PC-9 (cell line): ENCODE data around the gene GSTT2B. TPM values are rescaled to one million over a fixed set of nuclear protein-coding genes. Genes with fewer than 3 reads are reported as not detected.
"Not testable (repeated sequence)": the region's sequence is repeated elsewhere in the genome, so short reads cannot be mapped to it uniquely, and the experiment has no call there.

Source experiments
- BruUV-seq: library from RNA; stranded (reverse); fragments of 400-500 nt; replicated peaks from 2 replicates; lab custom pipeline; 2021; lab: Mats Ljungman, UMichigan
- CTCF ChIA-PET: fragments of 300-600 bp; sonication (Branson Sonifier 250); formaldehyde crosslinking; loops from one replicate; lab custom pipeline; 2022; ENCODE audit warnings: antibody characterized with exemption; lab: Charles Lee
- POLR2A ChIA-PET: fragments of 300-600 bp; sonication (Branson Sonifier 250); formaldehyde crosslinking; loops from one replicate; lab custom pipeline; 2022; ENCODE audit warnings: antibody characterized with exemption; ENCODE audit not compliant: unreplicated experiment; lab: Charles Lee
- DNase-seq, 2 experiments: peaks; one replicate each; pipeline versions ENCODE4 v3.0.0 to v3.0.0-alpha.2; 2015 to 2022; ENCODE audit warnings: mixed read lengths in 1 of 2
- H2AFZ ChIP-seq: fragments of 200-600 bp; sonication (generic); 2 replicates; pipeline ENCODE4 v1.8.1; 2017; ENCODE audit warnings: antibody characterized with exemption
- H3F3A ChIP-seq: fragments of 200-600 bp; sonication (generic); 2 replicates; pipeline ENCODE4 v1.8.1; 2017; ENCODE audit warnings: antibody characterized with exemption, mild to moderate bottlenecking, low read depth; ENCODE audit not compliant: insufficient read depth
- H3K27ac ChIP-seq: fragments of 200-600 bp; sonication (generic); 2 replicates; pipeline ENCODE4 v1.6.1; 2016; ENCODE audit warnings: mixed run types
- H3K27me3 ChIP-seq: fragments of 200-600 bp; sonication (generic); 2 replicates; pipeline ENCODE4 v1.6.1; 2016; ENCODE audit warnings: low read depth, mixed run types; ENCODE audit not compliant: insufficient read depth
- H3K36me3 ChIP-seq: fragments of 200-600 bp; sonication (generic); 2 replicates; pipeline ENCODE4 v1.6.1; 2016; ENCODE audit warnings: low read depth, mixed run types
- H3K4me1 ChIP-seq: fragments of 200-600 bp; sonication (generic); replicated peaks from 2 replicates; pipeline ENCODE4 v1.6.1; 2016; ENCODE audit warnings: mixed run types; ENCODE audit not compliant: insufficient read depth
- H3K4me2 ChIP-seq: fragments of 200-600 bp; sonication (generic); 2 replicates; pipeline ENCODE4 v1.6.1; 2017; ENCODE audit warnings: mixed run types
- H3K4me3 ChIP-seq: fragments of 200-600 bp; sonication (generic); 2 replicates; pipeline ENCODE4 v1.6.1; 2016; ENCODE audit warnings: mixed run types
- H3K79me2 ChIP-seq: fragments of 200-600 bp; sonication (generic); 2 replicates; pipeline ENCODE4 v1.6.1; 2017; ENCODE audit warnings: low read depth, mixed run types
- H3K9me2 ChIP-seq: fragments of 200-600 bp; sonication (generic); 2 replicates; pipeline ENCODE4 v1.8.1; 2017; ENCODE audit warnings: mild to moderate bottlenecking; ENCODE audit not compliant: insufficient read depth
- H3K9me3 ChIP-seq: fragments of 200-600 bp; sonication (generic); 2 replicates; pipeline ENCODE4 v1.8.1; 2016; ENCODE audit warnings: low read depth; ENCODE audit not compliant: insufficient read depth
- H4K20me1 ChIP-seq: fragments of 200-600 bp; sonication (generic); 2 replicates; pipeline ENCODE4 v1.8.1; 2017; ENCODE audit not compliant: insufficient read depth
- CTCF ChIP-seq: fragments of 200-600 bp; sonication (generic); conservative IDR thresholded peaks from 2 replicates; pipeline ENCODE4 v1.6.1; 2017; ENCODE audit warnings: mixed run types, antibody characterized with exemption, mild to moderate bottlenecking, moderate library complexity
- EZH2 ChIP-seq: fragments of 200-600 bp; sonication (generic); IDR thresholded peaks from 2 replicates; pipeline ENCODE4 v1.8.0; 2017; ENCODE audit warnings: antibody characterized with exemption, low read depth
- intact Hi-C: fragments of 100-400 bp; cut with micrococcal nuclease; formaldehyde crosslinking; loops from one replicate; pipeline ENCODE4 v1.10.0; 2022; ENCODE audit not compliant: unreplicated experiment
- total RNA-seq: library from RNA; stranded (reverse); gene quantifications from 2 replicates; pipeline ENCODE4 v1.2.3, GENCODE V29; 2021

Gene GSTT2B
- total RNA-seq, 1 experiment from 2014 or later, result not detected

- H3K9me2 ChIP-seq, result no peaks in the 10 kb centered on the region
- no TSS peak for BruUV-seq
- H3F3A ChIP-seq, result peaks cover 22% of the 10 kb centered on the region
- no peaks in the 10 kb centered on the region for H3K79me2 ChIP-seq
- TF ChIP-seq EZH2, result no peak
- no peak for DNase-seq
- H3K27me3 ChIP-seq, result no peaks in the 10 kb centered on the region
- H3K9me3 ChIP-seq, result no peaks in the 10 kb centered on the region
- no peak overlapping the region for H3K4me3 ChIP-seq
- no peaks in the 10 kb centered on the region for H3K36me3 ChIP-seq
- H3K4me1 ChIP-seq, result peaks cover 9% of the 10 kb centered on the region
- intact Hi-C loops, result no loop called here
- ChIA-PET CTCF (no interaction called here), POLR2A (no interaction called here)
- H3K27ac ChIP-seq, result no peak overlapping the region
- H2AFZ ChIP-seq, result no peak overlapping the region
- H3K4me2 ChIP-seq, result no peak overlapping the region
- H4K20me1 ChIP-seq, result no peaks in the 10 kb centered on the region
These were observed 42.9 kb upstream of the GSTT2B start for GRCh38 chr22:24003887-24004286.

- no peak overlapping the region for H2AFZ ChIP-seq
- no peaks in the 10 kb centered on the region for H3K79me2 ChIP-seq
- no peaks in the 10 kb centered on the region for H3K36me3 ChIP-seq
- no TSS peak for BruUV-seq
- no peak for TF ChIP-seq CTCF
- no peak for TF ChIP-seq EZH2
- no peak overlapping the region for H3K4me3 ChIP-seq
- peaks cover 22% of the 10 kb centered on the region for H3F3A ChIP-seq
- no peaks in the 10 kb centered on the region for H3K9me3 ChIP-seq
- peaks cover 9% of the 10 kb centered on the region for H3K4me1 ChIP-seq
- CTCF ChIA-PET, result no interaction called here
- POLR2A ChIA-PET, result no interaction called here
- H3K27ac ChIP-seq, result no peak overlapping the region
- no peak for DNase-seq
- no peaks in the 10 kb centered on the region for H3K27me3 ChIP-seq
- no peaks in the 10 kb centered on the region for H3K9me2 ChIP-seq
- intact Hi-C loops, result no loop called here
- no peak overlapping the region for H3K4me2 ChIP-seq
- no peaks in the 10 kb centered on the region for H4K20me1 ChIP-seq
These were observed 41.9 kb upstream of the GSTT2B start for GRCh38 chr22:24002851-24003250.

GRCh38 chr22:24002272-24002671 lies 41.3 kb upstream of the GSTT2B start:
- POLR2A ChIA-PET, result interaction anchor here (0.6 kb wide), 1 partner anchor 9 kb away, joined by 5 read pairs; no protein-coding TSS in a partner anchor
- DNase-seq, result no peak
- Histone ChIP-seq H3K4me1 (peaks cover 9% of the 10 kb centered on the region), H3K4me2 (no peak overlapping the region), H3K4me3 (no peak overlapping the region), H3K27ac (no peak overlapping the region), H3K79me2 (no peaks in the 10 kb centered on the region), H2AFZ (no peak overlapping the region), H3K9me2 (no peaks in the 10 kb centered on the region), H3K9me3 (no peaks in the 10 kb centered on the region), H3F3A (peaks cover 22% of the 10 kb centered on the region), H3K27me3 (no peaks in the 10 kb centered on the region), H4K20me1 (no peaks in the 10 kb centered on the region), H3K36me3 (no peaks in the 10 kb centered on the region)
- intact Hi-C loops, result no loop called here
- BruUV-seq, result no TSS peak
- no peak for TF ChIP-seq CTCF
- no peak for TF ChIP-seq EZH2
- CTCF ChIA-PET, result no interaction called here

GRCh38 chr22:24001314-24001713 lies 40.3 kb upstream of the GSTT2B start:
- no peak for DNase-seq
- no peaks in the 10 kb centered on the region for H3K79me2 ChIP-seq
- H3K4me3 ChIP-seq, result no peak overlapping the region
- intact Hi-C loops, result no loop called here
- BruUV-seq, result no TSS peak
- no peak overlapping the region for H3K4me2 ChIP-seq
- no peaks in the 10 kb centered on the region for H3K36me3 ChIP-seq
- H3K9me2 ChIP-seq, result no peaks in the 10 kb centered on the region
- POLR2A ChIA-PET, result interaction anchor here (0.6 kb wide), 1 partner anchor 11 kb away, joined by 9 read pairs; no protein-coding TSS in a partner anchor
- TF ChIP-seq EZH2, result no peak
- TF ChIP-seq CTCF, result no peak
- H3K27me3 ChIP-seq, result no peaks in the 10 kb centered on the region
- H2AFZ ChIP-seq, result no peak overlapping the region
- no peak overlapping the region for H3K27ac ChIP-seq
- no peaks in the 10 kb centered on the region for H3K9me3 ChIP-seq
- H3F3A ChIP-seq, result peaks cover 22% of the 10 kb centered on the region
- H3K4me1 ChIP-seq, result peaks cover 9% of the 10 kb centered on the region
- CTCF ChIA-PET, result no interaction called here
- no peaks in the 10 kb centered on the region for H4K20me1 ChIP-seq

- H4K20me1 ChIP-seq, intact Hi-C loops, CTCF ChIA-PET, BruUV-seq, H3K4me2 ChIP-seq, POLR2A ChIA-PET, H3K4me3 ChIP-seq, H3K9me2 ChIP-seq, H3K36me3 ChIP-seq, H3K9me3 ChIP-seq, DNase-seq, H3K4me1 ChIP-seq, H3K27ac ChIP-seq, H2AFZ ChIP-seq, H3K79me2 ChIP-seq, H3K27me3 ChIP-seq: not testable (repeated sequence)
- H3F3A ChIP-seq, result peaks cover 22% of the 10 kb centered on the region
These were observed 38.8 kb upstream of the GSTT2B start for GRCh38 chr22:23999779-24000178.
